ENCODE results near the gene SPTB. TPM values are rescaled to one million over a fixed set of nuclear protein-coding genes. Genes with fewer than 3 reads are reported as not detected.
"Not testable (repeated sequence)": the region's sequence is repeated elsewhere in the genome, so short reads cannot be mapped to it uniquely, and the experiment has no call there.

Gene SPTB
- total and polyA plus RNA-seq, 9 of the 15 experiments (the other 6 are each of a cell fraction or from before 2014, with no cell fraction given), result 0.21 to 45.9 (median 11.7) TPM

DNA sequence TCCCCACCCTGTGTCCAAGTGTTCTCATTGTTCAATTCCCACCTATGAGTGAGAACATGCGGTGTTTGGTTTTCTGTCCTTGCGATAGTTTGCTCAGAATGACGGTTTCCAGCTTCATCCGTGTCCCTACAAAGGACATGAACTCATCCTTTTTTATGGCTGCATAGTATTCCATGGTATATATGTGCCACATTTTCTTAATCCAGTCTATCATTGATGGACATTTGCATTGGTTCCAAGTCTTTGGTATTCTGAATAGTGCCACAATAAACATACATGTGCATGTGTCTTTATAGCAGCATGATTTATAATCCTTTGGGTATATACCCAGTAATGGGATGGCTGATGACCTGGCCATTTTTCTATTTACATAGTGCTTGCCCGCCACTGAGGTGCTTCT is 33.8 kb upstream of the SPTB start:
- H3K27ac ChIP-seq (ENCODE audit: extremely low read depth, low read depth, low read length); in situ Hi-C loops (cut with MboI); CTCF ChIA-PET (ENCODE audit: low intra/inter-chr PET ratio); H3K36me3 ChIP-seq (ENCODE audit: control insufficient read depth, insufficient read depth, low read length); ATAC-seq; H3K4me1 ChIP-seq (replicated peaks in 1 of 2; ENCODE audit: control insufficient read depth in 2 of 2, insufficient read depth in 2 of 2, low read length in 2 of 2); H4K20me1 ChIP-seq (replicated peaks; ENCODE audit: control insufficient read depth, insufficient read depth, low read length); BruUV-seq (replicated peaks); H3K4me2 ChIP-seq (ENCODE audit: insufficient read depth, low read length); H3K9me3 ChIP-seq (replicated peaks; ENCODE audit: control insufficient read depth, insufficient read depth, low read depth, low read length); H3K9ac ChIP-seq (ENCODE audit: insufficient read depth in 1 of 2, low read depth in 2 of 2, low read length in 2 of 2); intact Hi-C loops (cut with micrococcal nuclease); H3K27me3 ChIP-seq (ENCODE audit: control insufficient read depth in 2 of 2, insufficient read depth in 2 of 2, low read length in 2 of 2); H3K9me1 ChIP-seq (ENCODE audit: control insufficient read depth, insufficient read depth, low read length); DNase-seq (ENCODE audit: extremely low read depth in 1 of 4, low spot score in 3 of 4); FAIRE-seq; H3K4me3 ChIP-seq: not testable (repeated sequence)
- POLR2A ChIA-PET, result interaction anchor here (1.0 to 2.1 kb wide), 4 partner anchors 11 to 210 kb away, joined by 3 to 10 read pairs (median 6); partner anchors contain the start of gene PLEKHG3
- 23% methylated on average over 4 of the region's 5 CpGs for WGBS (ENCODE audit: insufficient coverage, low coverage, missing lambda C conversion rate)
- peak overlapping the region; percentile 85 for H2AFZ ChIP-seq (ENCODE audit: low read depth, low read length)
- peaks cover 26% of the 10 kb centered on the region for H3K79me2 ChIP-seq (ENCODE audit: control insufficient read depth, insufficient read depth, low read length)
- TF ChIP-seq ZNF146 (CRISPR knock-in tag; IDR thresholded peaks at IDR 0.05; ENCODE audit: unreplicated experiment) (peak; percentile 73), SMARCA5 (IDR thresholded peaks at IDR 0.05) (0 out of 2 replicates have a peak, but pooled peaks have one; percentile 14), BCOR (IDR thresholded peaks at IDR 0.05) (peak; percentile 62)

DNA sequence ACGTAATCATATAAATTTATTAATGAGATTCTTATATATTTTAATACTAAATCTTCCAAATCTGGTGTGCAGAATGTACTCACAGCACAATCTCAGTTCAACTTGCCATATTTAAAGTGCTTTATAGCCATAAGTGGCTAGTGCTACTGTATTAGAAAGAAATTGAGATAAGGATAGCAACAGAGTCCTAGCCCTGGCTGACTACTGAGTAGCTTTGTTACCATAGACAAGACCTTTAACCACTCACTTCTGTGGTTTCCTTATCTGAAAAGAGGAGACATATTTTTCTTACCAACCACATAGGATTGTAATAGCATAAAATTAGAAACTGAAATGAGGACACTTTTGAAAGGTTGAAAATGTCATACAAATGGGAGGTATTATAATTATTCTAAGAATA is 32.6 kb upstream of the SPTB start:
- Histone ChIP-seq H4K20me1 (replicated peaks; ENCODE audit: control insufficient read depth, insufficient read depth, low read length) (no peaks in the 10 kb centered on the region), H3K4me1 (replicated peaks in 1 of 2; ENCODE audit: control insufficient read depth in 2 of 2, insufficient read depth in 2 of 2, low read length in 2 of 2) (peaks cover 0 to 3% of the 10 kb centered on the region in 2 experiments; a peak in 2 of 5 replicates), H3K9me1 (ENCODE audit: control insufficient read depth, insufficient read depth, low read length) (no peaks in the 10 kb centered on the region), H3K9me3 (replicated peaks; ENCODE audit: control insufficient read depth, insufficient read depth, low read depth, low read length) (no peaks in the 10 kb centered on the region; the same call in 1 of the 2 replicates), H3K79me2 (ENCODE audit: control insufficient read depth, insufficient read depth, low read length) (peaks cover 26% of the 10 kb centered on the region), H2AFZ (ENCODE audit: low read depth, low read length) (no peak overlapping the region), H3K4me3 (no peak overlapping the region), H3K9ac (ENCODE audit: insufficient read depth in 1 of 2, low read depth in 2 of 2, low read length in 2 of 2) (no peak overlapping the region), H3K27ac (ENCODE audit: extremely low read depth, low read depth, low read length) (no peak overlapping the region), H3K4me2 (ENCODE audit: insufficient read depth, low read length) (no peak overlapping the region), H3K36me3 (ENCODE audit: control insufficient read depth, insufficient read depth, low read length) (peaks cover 7% of the 10 kb centered on the region; the same call in 2 of the 3 replicates), H3K27me3 (ENCODE audit: control insufficient read depth in 2 of 2, insufficient read depth in 2 of 2, low read length in 2 of 2) (no peaks in the 10 kb centered on the region)
- ATAC-seq, result no peak
- POLR2A ChIA-PET, result interaction anchor here (0.6 to 1.0 kb wide), 2 partner anchors 12 to 24 kb away, joined by 3 read pairs; no protein-coding TSS in a partner anchor
- TF ChIP-seq KDM1A (IDR thresholded peaks at IDR 0.05), result peak; percentile 70 to 76
- TF ChIP-seq, protein P1, sequence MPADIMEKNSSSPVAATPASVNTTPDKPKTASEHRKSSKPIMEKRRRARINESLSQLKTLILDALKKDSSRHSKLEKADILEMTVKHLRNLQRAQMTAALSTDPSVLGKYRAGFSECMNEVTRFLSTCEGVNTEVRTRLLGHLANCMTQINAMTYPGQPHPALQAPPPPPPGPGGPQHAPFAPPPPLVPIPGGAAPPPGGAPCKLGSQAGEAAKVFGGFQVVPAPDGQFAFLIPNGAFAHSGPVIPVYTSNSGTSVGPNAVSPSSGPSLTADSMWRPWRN (IDR thresholded peaks at IDR 0.05; ENCODE audit: low read depth), result peak; percentile 39; the same call in 1 of the 2 replicates
- no peak for TF ChIP-seq NUFIP1 (IDR thresholded peaks at IDR 0.05; ENCODE audit: partially characterized antibody)
- TF ChIP-seq MEF2D (tag; conservative IDR thresholded peaks at IDR 0.05; ENCODE audit: low read depth), result no peak
- TF ChIP-seq HCFC1 (IDR thresholded peaks at IDR 0.05; ENCODE audit: low read depth, low read length), result no peak
- TF ChIP-seq ZBTB8A (IDR thresholded peaks at IDR 0.05; ENCODE audit: partially characterized antibody), result no peak
- TF ChIP-seq BRD9 (IDR thresholded peaks at IDR 0.05; ENCODE audit: low read depth, partially characterized antibody), result no peak
- TF ChIP-seq ZNF589 (CRISPR knock-in tag; IDR thresholded peaks at IDR 0.05; ENCODE audit: low read depth), result no peak
- TF ChIP-seq KAT2B (IDR thresholded peaks at IDR 0.05; ENCODE audit: low read depth, low read length), result no peak
- TF ChIP-seq HMBOX1 (IDR thresholded peaks at IDR 0.05), result peak; percentile 76
- TF ChIP-seq LCOR (CRISPR knock-in tag; IDR thresholded peaks at IDR 0.05), result no peak
- peak; percentile 41; the same call in 1 of the 2 replicates for TF ChIP-seq ESRRA (IDR thresholded peaks at IDR 0.05; ENCODE audit: borderline replicate concordance, low read depth)
- WGBS (ENCODE audit: insufficient coverage, low coverage, missing lambda C conversion rate), result 0% methylated on average over 1 of the region's 1 CpG
- DNase-seq (ENCODE audit: extremely low read depth in 1 of 4, low spot score in 3 of 4), result peak in 1 of 4 experiments; percentile 15
- in situ Hi-C loops (cut with MboI), result no loop called here
- no TSS peak for BruUV-seq (replicated peaks)
- intact Hi-C loops (cut with micrococcal nuclease), result no loop called here
- FAIRE-seq, result no peak
- CTCF ChIA-PET (ENCODE audit: low intra/inter-chr PET ratio), result no interaction called here

Measured in K562 (cell line).